Pons (tissue), 1 donor: Measurements from ENCODE around the gene CYP4F2.
"Not testable (repeated sequence)": the region's sequence is repeated elsewhere in the genome, so short reads cannot be mapped to it uniquely, and the experiment has no call there.

Source experiments
- DNase-seq: peaks from one replicate; pipeline ENCODE4 v3.0.0-alpha.2; 2016; ENCODE audit warnings: low spot score

CYP4F2 gene

DNA sequence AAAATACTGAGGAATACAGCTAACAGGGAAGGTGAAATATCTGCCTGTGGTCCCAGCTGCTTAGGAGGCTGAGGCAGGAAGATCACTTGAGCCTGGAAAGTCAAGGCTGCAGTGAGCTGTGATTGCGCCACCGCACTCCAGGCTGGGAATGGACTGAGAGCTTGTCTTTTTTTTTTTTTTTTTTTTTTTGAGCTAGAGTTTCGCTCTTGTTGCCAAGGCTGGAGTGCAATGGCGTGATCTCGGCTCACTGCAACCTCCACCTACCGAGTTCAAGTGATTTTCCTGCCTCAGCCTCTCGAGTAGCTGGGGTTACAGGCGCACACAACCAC, 54.0 kb downstream of the CYP4F2 start:
- DNase-seq: not testable (repeated sequence)

DNA sequence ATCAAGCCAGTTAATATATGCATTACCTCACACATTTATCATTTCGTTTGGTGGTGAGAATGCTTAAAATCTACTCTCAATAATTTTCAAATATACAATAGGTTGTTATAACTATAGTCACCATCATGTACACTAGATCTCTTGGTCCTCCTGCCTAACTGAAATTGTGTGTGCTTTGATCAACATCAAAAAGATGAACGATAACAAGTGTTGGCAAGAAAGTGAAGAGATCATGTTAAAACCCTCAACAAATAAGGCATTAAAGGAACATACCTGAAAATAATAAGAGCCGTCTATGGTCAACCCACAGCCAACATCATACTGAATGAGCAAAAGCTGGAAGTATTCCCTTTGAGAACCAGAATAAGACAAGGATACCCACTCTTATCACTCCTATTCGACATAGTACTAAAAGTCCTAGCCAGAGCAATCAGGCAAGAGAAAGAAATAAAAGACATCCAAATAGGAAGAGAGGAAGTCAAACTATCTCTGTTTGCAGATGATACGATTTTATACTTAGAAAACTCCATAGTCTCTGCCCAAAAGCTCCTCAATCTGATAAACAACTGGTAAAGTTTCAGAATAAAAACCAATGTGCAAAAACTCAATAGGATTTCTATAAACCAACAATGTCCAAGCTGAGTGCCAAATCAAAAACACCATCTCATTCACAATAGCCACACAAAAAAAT, 54.5 kb downstream of the CYP4F2 start:
- DNase-seq: no peak

DNA sequence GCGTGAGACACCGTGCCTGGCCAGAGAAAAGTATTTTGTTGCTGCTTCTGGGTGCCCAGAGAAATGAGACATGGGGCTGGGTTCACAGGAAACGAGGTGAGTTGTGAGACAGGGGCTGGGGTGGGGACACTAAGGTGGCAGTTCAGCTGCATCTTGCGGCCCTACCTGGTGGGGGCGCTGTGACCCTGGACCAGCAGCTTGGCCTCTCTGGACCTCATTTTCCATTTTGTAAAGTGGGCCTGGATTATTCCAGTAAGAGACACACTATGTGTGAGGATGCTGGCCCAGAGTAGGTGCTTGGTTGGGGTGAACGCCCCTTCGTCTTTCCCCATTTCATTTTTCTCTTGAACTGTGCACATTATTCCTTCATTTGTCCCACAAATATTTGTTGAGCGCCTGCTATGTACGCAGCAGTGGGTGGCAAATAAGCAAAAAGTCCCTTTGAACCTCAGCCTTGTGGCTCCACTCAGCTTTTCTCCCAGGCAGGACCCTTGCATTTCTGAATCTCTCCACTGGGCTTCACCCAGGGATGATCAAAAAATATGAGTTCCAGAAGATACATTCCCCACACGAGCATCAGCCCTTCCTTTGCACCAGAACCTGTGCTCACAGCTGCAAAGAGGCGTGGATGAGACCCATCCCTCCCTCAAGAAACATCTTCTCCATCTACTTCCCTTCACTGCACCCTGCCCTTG, 55.9 kb downstream of the CYP4F2 start:
- DNase-seq: no peak

DNA sequence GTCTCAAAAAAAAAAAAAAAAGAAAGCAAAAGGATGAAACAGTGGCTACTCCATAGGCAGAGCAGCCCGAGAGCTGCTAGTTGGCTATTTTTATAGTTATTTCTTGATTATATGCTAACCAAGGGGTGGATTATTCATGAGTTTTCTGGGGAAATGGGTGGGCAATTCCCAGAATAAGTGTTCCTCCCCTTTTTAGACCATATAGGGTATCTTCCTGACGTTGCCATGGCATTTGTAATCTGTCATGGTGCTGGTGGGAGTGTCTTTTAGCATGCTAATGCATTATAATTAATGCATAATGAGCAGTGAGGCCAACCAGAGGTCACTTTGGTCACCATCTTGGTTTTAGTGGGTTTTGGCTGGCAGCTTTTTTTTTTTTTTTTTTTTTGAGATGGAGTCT, 57.0 kb downstream of the CYP4F2 start:
- DNase-seq: no peak

DNA sequence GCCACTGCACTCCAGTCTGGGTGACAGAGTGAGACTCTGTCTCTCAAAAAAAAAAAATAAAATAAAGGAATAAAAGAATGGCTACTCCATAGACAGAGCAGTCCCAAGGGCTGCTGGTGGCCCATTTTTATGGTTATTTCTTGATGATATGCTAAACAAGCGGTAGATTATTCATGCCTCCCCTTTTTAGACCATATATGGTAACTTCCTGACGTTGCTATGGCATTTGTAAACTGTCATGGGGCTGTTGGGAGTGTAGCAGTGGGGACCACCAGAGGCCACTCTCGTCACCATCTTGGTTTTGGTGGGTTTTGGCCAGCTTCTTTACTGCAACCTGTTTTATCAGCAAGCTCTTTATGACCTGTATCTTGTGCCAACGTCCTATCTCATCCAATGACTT, 58.0 kb downstream of the CYP4F2 start:
- DNase-seq: not testable (repeated sequence)

DNA sequence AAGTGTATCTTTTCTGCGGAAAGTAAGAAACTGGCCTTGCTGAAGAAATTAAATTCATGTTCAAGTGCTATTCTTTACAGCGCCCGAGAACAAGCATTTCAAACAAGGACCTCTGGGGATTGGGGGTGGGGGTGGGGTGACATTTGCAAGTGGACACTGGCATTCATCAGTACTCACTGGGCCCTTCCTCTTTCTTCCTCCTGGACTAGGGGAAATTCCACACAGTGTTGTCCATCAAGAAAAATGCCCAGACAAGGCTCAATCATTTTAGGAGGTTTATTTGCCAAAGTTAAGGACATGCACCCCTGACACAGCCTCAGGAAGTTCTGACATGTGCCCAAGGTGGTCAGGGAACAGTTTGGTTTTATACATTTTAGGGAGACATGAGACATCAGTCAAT, 59.5 kb downstream of the CYP4F2 start:
- no peak for DNase-seq

DNA sequence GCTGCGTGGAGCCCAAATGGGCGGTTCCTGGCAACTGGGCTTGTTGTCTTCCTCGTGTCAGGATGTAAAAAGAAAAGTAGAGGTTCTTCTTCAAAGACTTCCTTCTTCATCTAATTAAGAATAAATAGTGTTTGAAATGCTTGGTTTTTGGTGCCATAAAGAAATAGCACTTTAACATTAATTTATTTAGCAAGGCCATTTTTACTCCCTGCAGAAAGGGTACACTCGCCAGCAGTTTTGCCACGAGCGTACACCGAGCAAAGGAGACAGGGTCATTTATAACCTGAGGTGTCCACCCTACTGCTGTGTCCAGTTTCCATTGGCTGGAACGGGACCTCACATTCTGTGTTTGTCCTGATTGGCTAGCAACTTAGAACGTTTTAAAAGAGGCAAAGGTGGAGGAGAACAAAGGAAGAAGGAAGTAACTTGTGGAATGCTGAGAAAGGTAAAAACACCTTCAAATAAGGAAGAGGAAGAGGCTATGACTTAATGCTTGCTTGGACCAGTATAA, 60.6 kb downstream of the CYP4F2 start:
- no peak for DNase-seq

DNA sequence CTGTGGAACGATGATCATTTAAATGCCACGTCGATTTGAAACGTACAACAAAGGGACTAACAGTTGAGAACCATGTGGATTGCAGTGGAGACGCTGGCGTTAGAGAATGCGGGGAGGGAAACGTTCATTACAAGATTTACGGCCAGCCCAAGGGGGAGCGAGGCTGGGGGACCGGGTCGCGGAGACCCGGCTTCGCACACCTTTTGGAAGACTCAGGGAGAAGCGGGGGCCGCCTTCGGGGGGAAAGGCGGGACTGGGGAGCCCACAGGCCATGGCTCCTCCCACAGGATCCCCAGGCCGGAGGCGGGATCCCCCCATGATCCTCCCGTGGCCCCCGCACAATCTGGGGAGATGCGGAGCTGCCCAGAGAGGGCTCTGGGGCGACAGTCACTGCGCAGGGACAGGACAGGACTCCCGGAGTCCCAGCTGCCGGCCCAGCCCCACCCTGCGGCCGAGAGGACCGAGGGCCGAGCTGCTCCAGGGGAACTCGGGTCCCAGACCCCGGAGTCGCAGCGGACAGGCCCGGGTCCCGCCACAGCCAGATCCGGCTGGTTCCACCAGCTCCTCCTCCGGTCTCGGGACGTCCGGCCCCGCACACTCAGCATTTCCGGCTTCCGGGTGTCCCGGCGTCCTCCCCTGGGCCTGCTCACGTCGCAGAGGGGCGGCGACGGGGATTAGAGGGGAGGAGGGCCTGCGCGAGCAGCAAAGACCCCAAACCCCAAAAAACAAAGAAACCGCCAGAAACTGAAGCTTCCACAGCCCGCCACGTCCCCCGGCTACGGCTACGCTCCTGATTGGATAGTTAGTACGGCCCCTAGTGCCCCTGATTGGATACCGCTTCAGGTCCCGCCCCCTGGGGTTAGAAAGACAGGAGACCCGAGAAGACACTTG, 61.3 kb downstream of the CYP4F2 start:
- DNase-seq: peak; percentile 99

DNA sequence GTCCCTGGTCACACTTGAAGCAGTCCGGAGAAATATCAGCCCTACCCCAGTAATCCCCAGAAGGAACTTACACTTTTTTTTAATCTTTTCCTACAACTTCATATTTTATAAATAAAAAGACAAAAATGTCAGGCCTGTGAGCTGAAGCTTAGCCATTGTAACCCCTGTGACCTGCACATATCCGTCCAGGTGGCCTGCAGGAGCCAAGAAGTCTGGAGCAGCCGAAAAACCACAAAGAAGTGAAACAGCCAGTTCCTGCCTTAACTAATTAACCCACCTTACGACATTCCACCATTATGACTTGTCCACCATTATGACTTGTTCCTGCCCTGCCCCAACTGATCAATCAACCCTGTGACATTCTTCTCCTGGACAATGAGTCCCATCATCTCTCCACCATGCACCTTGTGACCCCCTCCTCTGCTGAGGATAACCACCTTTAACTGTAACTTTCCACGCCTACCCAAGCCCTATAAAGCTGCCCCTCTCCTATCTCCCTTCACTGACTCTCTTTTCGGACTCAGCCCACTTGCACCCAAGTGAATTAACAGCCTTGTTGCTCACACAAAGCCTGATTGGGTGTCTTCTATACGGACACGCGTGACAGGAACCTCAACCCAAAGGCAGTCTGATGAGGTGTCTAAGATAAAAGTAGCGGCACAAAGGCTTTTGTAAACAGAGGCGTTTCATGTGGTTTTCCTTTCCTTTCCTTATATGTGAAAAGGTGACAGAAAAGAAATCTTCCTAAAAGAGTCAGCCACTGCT, 62.1 kb downstream of the CYP4F2 start:
- not testable (repeated sequence) for DNase-seq

DNA sequence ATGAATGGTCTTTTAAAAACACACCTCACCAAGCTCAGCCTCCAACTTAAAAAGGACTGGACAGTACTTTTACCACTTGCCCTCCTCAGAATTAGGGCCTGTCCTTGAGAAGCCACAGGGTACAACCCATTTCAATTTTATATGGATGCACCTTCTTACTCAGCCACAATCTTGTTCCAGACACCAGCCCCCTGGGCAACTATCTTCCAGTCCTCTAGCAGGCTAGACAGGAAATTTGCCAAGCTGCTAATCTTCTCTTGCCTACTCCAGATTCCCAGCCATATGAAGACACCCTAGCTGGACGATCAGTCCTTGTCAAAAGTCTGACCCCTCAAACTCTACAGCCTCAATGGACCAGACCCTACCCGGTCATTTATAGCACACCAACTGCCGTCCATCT, 63.6 kb downstream of the CYP4F2 start:
- DNase-seq: not testable (repeated sequence)

DNA sequence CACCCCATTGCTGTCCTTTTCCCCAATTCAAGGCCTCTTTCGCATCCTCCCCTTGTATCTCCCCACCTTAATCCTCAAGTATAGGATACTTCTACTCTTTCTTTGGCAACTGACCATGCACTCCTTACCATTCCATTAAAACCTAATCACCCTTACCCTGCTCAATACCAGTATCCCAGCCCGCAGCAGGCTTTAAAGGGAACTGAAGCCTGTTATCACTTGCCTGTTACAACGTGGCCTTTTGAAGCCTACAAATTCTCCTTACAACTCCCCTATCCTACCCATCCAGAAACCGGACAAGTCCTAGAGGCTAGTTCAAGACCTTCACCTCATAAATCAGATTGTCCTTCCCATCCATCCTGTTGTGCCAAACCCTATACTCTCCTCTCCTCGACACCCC, 66.2 kb downstream of the CYP4F2 start:
- DNase-seq: no peak

DNA sequence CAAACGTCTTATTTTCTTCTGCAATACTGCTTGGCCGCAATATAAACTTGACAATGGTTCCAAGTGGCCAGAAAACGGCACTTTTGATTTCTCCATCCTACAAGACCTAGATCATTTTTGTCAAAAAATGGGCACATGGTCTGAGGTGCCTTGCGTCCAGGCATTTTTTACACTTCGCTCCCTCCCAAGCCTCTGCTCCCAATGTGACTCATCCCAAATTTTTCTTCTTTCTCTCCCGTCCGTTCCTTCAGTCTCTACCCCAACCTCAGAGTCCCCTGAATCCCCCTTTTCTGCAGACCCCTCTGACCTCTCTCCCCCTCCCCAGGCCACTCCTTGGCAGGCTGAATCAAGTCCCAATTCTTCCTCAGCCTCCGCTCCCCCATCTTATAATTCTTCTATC, 68.1 kb downstream of the CYP4F2 start:
- no peak for DNase-seq

DNA sequence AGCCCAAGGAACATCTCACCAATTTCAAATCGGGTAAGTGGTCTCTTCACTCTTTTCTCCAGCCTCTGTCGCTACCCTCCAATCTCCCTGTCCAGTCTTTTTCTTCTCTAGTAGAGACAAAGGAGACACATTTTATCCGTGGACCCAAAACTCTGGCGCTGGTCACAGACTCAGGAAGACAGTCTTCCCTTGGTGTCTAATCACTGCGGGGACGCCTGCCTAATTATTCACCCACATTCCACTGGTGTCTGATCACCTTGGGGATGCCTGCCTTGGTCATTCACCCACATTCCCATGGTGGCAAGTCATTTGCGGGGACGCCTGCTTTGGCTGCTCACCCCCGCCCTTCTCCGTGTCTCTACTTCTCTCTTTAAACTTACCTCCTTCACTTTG, 68.6 kb downstream of the CYP4F2 start:
- DNase-seq: no peak

DNA sequence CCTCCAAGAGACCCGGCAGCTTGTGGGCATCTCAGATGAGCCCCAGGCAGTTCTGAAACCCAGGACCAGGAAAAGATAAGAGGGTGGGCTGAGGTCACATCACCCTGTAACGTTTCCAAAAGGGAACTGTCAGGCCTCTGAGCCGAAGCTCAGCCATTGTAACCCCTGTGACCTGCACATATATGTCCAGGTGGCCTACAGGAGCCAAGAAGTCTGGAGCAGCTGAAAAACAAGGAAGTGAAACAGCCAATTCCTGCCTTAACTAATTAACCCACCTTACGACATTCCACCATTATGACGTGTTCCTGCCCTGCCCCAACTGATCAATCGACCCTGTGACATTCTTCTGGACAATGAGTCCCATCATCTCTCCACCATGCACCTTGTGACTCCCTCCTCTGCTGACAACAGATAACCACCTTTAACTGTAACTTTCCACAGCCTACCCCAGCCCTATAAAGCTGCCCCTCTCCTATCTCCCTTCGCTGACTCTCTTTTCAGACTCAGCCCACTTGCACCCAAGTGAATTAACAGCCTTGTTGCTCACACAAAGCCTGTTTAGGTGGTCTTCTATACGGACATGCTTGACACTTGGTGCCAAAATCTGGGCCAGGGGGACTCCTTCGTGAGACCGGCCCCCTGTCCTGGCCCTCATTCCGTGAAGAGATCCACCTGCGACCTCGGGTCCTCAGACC, 69.1 kb downstream of the CYP4F2 start:
- DNase-seq: not testable (repeated sequence)

DNA sequence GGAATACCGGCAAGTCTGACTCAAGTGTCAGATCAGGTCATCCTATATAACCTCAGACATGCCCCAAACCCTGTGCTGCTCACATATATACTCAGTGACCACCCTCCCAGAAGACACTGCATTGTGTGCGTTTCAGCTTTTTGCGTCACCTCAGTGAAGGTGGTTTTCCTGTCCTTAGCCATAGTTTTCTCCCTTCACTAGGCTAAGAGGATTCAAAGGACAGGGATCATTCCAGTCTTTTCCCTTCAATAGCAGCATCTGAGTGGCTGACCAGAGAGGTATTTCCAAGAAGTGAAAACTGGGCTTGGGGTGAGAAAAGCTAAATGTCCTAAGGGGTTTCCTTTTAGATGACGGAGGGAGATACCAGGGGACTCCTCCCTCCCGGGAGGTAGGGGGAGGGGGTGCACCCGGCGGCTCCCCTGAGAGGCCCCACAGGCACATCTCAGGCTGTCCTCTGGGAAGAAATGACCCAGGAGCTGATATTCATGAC, 69.7 kb downstream of the CYP4F2 start:
- DNase-seq: no peak
